Measurements from ENCODE around the gene COPG2.

- TF ChIP-seq CTCF (IDR thresholded peaks at IDR 0.05) (no peak), POLR2A (IDR thresholded peaks at IDR 0.05) (no peak)
These were observed 175.2 kb downstream of the COPG2 start for GRCh38 chr7:130493275-130493873.

Measured in lower leg skin (tissue), 3 donors.